Measurements from ENCODE around the gene YJEFN3.

YJEFN3 gene

DNA sequence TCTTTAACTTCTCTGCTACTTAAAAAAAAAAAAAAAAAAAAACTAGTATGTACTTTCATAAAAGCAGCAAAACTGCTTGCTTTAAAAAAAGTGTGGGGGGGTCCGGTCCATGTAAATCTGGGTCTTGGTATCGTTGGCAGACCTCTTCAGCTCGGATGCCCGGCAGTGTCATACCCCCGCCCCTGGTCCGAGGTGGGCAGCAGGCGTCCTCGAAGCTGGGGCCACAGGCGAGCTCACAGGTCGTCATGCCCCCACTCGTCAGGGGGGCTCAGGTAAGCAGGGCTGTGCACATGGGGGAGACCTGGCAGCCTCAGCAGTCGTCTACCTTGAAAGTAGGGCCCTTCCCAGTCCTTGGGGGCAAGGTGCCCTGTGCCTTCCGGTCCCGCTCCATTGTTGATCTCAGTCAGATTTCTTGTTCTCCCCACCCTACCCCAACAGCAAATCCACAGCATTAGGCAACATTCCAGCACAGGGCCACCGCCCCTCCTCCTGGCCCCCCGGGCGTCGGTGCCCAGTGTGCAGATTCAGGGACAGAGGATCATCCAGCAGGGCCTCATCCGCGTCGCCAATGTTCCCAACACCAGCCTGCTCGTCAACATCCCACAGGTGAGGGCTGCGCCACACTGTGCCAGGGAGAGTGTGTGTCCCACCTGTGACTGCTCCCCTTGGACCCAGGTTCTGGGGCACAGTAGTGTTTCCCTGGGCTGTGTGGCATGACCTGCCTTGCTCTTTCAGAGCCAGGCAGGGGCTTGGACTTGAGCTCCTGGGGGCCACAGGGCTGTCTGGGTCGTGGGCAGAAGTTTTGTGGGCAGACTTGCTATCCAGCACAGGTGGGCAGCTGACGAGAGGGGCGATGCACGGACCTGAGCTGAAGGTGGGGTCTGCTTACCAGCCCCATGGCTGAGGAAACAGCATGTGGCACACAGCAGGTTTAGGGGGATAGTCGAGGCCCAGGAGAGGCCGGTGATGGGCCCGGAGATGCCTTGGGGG lies 32.8 kb upstream of the YJEFN3 start:
- FAIRE-seq (no peak), DNase-seq (ENCODE audit: insufficient read length, low spot score) (no peak)
- TF ChIP-seq POU2F2 (IDR thresholded peaks at IDR 0.05; ENCODE audit: low read depth, low read length) (no peak), POLR2AphosphoS5 (IDR thresholded peaks at IDR 0.05; ENCODE audit: low read depth, low read length) (no peak), TAF1 (IDR thresholded peaks at IDR 0.05; ENCODE audit: low read depth, low read length) (no peak), SPI1 (IDR thresholded peaks at IDR 0.05; ENCODE audit: low read depth, low read length) (no peak), PAX5 (IDR thresholded peaks at IDR 0.05; ENCODE audit: insufficient read depth, low read length, severe bottlenecking) (no peak), POLR2A (IDR thresholded peaks at IDR 0.05; ENCODE audit: low read depth, low read length) (no peak)

DNA sequence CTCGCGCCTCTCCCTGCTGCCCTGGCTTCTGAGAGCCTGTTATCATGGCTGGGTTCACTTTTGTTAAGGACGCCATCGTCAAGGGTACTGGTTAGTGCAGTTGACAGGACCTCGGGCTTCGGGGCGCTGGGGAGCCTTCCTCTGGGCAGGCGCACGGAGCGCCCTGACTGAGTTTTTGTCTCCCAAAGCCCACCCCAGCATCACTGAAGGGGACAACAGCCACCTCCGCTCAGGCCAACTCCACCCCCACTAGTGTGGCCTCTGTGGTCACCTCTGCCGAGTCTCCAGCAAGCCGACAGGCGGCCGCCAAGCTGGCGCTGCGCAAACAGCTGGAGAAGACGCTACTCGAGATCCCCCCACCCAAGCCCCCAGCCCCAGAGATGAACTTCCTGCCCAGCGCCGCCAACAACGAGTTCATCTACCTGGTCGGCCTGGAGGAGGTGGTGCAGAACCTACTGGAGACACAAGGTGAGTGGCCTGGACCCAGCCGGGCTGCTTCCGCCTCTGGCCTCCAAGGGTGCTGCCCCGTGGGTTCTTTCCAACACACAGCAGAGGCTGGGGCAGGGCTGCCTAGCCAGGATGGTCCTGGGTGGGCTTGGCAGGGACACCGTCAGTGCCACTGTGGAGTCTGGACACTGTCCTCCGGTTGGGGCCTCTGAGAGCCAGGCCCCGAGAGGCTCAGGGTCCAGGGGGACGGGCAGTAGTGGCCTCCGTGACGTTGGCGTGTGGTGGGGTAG lies 30.3 kb upstream of the YJEFN3 start:
- TF ChIP-seq POU2F2 (IDR thresholded peaks at IDR 0.05; ENCODE audit: low read depth, low read length) (no peak), SPI1 (IDR thresholded peaks at IDR 0.05; ENCODE audit: low read depth, low read length) (no peak), POLR2AphosphoS5 (IDR thresholded peaks at IDR 0.05; ENCODE audit: low read depth, low read length) (no peak), PAX5 (IDR thresholded peaks at IDR 0.05; ENCODE audit: insufficient read depth, low read length, severe bottlenecking) (no peak), POLR2A (IDR thresholded peaks at IDR 0.05; ENCODE audit: low read depth, low read length) (no peak)
- no peak for DNase-seq (ENCODE audit: insufficient read length, low spot score)

DNA sequence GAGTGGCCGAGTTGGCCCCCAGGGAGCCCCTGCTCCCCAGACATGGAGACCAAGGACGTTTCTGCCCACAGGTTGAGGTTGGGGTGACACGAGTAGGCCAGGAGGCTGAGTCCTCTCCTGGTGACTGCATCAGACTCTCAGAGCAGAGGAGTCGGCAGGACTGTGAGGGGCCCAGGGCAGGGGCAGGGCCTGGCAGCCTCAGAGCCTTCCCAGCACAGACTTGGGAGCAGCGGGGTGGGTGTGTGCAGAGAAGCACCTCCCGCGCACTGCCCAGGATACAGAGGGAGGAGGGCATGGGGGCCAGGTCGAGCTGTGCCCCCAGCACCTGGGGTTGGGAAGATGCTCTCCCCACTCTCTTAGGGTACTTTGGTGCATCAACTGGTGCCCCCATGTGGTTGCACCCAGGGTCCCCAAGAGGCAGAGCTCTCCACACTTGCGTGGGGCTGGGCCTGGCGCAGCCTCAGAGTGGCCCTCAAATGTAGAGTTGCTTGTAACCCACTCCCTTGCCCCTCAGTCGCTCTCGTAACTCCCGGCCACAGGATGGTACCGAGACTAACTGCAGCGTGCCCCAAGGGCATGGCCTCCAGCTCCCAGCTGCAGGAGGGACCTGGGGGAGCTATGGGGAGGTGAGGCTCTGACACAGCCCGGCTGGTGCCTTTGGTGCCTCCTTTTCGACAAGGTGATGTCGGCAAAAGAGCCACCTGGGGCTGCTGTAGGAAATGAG lies 29.3 kb upstream of the YJEFN3 start:
- TF ChIP-seq TAF1 (IDR thresholded peaks at IDR 0.05; ENCODE audit: low read depth, low read length) (no peak), SPI1 (IDR thresholded peaks at IDR 0.05; ENCODE audit: low read depth, low read length) (no peak), POLR2AphosphoS5 (IDR thresholded peaks at IDR 0.05; ENCODE audit: low read depth, low read length) (no peak)
- FAIRE-seq (no peak), DNase-seq (ENCODE audit: insufficient read length, low spot score) (no peak)

More for the DNA sequence above, 30.3 kb upstream of the YJEFN3 start:
- no peak for FAIRE-seq

DNA sequence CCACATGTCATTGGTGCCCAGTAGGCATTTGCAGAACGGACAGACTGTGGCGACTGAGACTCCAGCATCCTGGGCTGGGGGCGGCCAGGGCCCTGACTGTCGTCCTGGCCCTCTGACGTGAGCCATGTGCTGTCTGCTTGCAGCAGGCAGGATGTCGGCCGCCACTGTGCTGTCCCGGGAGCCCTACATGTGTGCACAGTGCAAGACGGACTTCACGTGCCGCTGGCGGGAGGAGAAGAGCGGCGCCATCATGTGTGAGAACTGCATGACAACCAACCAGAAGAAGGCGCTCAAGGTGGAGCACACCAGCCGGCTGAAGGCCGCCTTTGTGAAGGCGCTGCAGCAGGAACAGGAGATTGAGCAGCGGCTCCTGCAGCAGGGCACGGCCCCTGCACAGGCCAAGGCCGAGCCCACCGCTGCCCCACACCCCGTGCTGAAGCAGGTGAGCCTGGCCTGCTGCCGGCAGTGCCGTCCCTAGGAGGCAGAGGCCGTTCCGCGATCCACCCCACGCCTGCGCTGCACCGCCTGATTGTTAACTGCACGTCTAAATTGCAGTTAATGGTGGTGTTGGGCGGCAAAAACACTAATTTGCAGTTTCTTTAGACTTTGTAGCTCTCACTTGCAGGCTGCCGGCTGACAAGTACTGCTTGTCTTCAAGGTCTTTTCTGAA lies 27.6 kb upstream of the YJEFN3 start:
- no peak for TF ChIP-seq SPI1 (IDR thresholded peaks at IDR 0.05; ENCODE audit: low read depth, low read length)
- no peak for TF ChIP-seq POLR2A (IDR thresholded peaks at IDR 0.05; ENCODE audit: low read depth, low read length)
- no peak for TF ChIP-seq TAF1 (IDR thresholded peaks at IDR 0.05; ENCODE audit: low read depth, low read length)
- TF ChIP-seq POLR2AphosphoS5 (IDR thresholded peaks at IDR 0.05; ENCODE audit: low read depth, low read length), result no peak
- no peak for TF ChIP-seq PAX5 (IDR thresholded peaks at IDR 0.05; ENCODE audit: insufficient read depth, low read length, severe bottlenecking)
- TF ChIP-seq POU2F2 (IDR thresholded peaks at IDR 0.05; ENCODE audit: low read depth, low read length), result no peak
- no peak for FAIRE-seq
- no peak for DNase-seq (ENCODE audit: insufficient read length, low spot score)

DNA sequence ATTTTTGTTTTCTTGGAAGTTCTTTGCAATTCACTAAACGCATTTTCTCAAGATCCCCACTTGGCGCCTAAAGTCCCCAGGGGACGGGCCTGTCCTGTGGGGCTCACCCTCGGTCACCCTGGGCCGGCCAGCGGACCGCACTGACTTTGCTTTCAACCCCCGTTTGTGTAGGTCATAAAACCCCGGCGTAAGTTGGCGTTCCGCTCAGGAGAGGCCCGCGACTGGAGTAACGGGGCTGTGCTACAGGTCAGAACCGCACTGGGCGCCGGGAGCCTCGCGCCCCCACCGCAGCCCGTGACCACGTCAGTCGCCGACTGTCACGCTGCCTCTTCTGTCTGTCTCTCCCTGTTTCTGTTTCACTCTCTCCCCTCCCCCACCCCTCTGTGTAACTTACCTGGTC lies 26.9 kb upstream of the YJEFN3 start:
- DNase-seq (ENCODE audit: insufficient read length, low spot score) (no peak), FAIRE-seq (no peak)
- TF ChIP-seq TAF1 (IDR thresholded peaks at IDR 0.05; ENCODE audit: low read depth, low read length) (no peak), SPI1 (IDR thresholded peaks at IDR 0.05; ENCODE audit: low read depth, low read length) (no peak), POLR2A (IDR thresholded peaks at IDR 0.05; ENCODE audit: low read depth, low read length) (no peak), PAX5 (IDR thresholded peaks at IDR 0.05; ENCODE audit: insufficient read depth, low read length, severe bottlenecking) (no peak)

DNA sequence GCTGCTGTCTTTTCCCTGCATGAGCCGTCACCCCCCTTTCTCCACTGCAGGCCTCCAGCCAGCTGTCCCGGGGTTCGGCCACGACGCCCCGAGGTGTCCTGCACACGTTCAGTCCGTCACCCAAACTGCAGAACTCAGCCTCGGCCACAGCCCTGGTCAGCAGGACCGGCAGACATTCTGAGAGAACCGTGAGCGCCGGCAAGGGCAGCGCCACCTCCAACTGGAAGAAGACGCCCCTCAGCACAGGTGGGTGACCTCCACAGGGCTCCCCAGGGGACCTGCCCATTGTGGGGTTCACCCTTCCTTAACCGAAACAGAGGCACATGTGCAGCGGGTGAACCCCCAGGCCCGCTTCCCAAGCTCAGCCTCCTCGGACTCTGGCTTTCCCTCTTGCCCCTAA lies 26.4 kb upstream of the YJEFN3 start:
- TF ChIP-seq POLR2A (IDR thresholded peaks at IDR 0.05; ENCODE audit: low read depth, low read length), result no peak
- TF ChIP-seq POLR2AphosphoS5 (IDR thresholded peaks at IDR 0.05; ENCODE audit: low read depth, low read length), result no peak
- FAIRE-seq (no peak), DNase-seq (ENCODE audit: insufficient read length, low spot score) (no peak)

DNA sequence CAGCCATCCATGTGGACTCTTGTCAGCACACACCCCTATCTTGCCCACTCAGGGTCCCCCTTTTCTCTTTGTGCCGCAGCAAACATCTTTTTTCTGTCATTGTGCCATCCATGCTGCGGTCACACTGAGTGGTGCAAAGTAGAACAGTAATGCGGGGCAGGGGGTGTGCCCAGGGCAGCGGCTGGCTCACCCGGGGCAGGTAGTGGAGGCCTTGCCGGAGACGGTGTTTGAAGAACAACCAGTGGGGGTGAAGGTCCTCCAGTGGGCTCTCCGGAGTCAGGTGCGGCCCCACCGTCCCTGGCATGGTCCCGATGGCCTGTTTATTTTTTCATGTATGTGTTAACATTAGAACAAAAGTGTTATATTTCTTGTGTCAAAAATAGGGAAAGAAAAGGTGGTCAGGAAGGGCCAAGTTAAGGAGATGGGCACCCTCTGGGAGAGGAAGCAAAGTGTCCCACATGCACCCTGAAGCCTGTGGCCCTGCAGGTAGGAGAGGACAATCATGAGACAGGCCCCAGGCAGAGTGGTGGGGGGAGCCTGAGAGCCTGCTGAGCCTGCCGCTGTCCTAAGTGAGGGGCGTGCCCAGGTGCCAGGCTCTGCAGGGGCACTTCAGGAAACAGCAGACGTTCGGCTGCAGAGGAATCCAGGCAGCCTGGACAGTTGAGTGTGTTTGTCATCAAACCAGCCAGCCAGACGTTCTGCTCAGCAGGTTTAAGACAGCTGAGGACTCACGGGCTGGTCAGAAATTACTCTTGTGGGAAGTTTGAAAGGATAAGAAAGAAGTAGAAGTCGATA lies 25.7 kb upstream of the YJEFN3 start:
- DNase-seq (ENCODE audit: insufficient read length, low spot score) (no peak), FAIRE-seq (no peak)
- TF ChIP-seq POLR2AphosphoS5 (IDR thresholded peaks at IDR 0.05; ENCODE audit: low read depth, low read length) (no peak), POLR2A (IDR thresholded peaks at IDR 0.05; ENCODE audit: low read depth, low read length) (no peak), SPI1 (IDR thresholded peaks at IDR 0.05; ENCODE audit: low read depth, low read length) (no peak), POU2F2 (IDR thresholded peaks at IDR 0.05; ENCODE audit: low read depth, low read length) (no peak), TAF1 (IDR thresholded peaks at IDR 0.05; ENCODE audit: low read depth, low read length) (no peak), PAX5 (IDR thresholded peaks at IDR 0.05; ENCODE audit: insufficient read depth, low read length, severe bottlenecking) (no peak)

DNA sequence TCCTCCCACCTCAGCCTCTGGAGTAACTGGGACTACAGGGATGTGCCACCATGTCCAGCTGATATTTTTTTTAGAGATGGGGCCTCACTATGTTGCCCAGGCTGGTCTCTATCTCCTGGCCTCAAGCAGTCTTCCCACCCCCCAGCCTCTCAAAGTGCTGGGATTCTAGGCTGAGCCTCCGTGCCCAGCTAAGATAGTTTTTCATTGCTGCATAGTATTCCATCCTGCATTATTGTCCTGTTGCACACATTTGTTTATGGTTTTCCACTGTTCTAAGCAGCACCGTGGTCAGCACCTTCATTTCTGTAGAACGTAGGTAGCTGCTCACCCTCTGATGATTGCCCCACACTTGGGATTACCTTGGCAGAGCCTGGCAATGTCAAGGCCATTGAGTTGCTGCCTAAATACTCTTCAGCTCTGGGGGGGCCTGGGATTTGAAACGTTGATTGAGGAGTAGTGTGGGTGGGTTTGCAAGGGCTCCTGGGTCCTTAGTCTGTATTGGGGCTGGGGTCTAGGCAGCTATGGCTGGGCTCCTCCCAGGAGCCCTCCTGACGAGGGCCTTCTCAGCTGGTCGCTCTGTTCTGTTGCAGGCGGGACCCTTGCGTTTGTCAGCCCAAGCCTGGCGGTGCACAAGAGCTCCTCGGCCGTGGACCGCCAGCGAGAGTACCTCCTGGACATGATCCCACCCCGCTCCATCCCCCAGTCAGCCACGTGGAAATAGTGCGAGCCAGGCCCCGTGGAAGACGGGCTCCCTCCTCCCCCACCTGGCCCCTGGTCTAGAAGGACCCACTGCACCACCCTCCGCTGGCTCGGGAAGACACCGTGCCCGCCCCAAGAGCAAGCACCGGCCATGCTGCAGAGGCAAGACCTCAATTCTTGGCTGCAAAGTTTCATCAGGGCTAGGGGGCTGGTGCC lies 23.7 kb upstream of the YJEFN3 start:
- DNase-seq (ENCODE audit: insufficient read length, low spot score), result no peak
- no peak for FAIRE-seq
- no peak for TF ChIP-seq TAF1 (IDR thresholded peaks at IDR 0.05; ENCODE audit: low read depth, low read length)
- no peak for TF ChIP-seq POU2F2 (IDR thresholded peaks at IDR 0.05; ENCODE audit: low read depth, low read length)
- no peak for TF ChIP-seq PAX5 (IDR thresholded peaks at IDR 0.05; ENCODE audit: insufficient read depth, low read length, severe bottlenecking)
- no peak for TF ChIP-seq SPI1 (IDR thresholded peaks at IDR 0.05; ENCODE audit: low read depth, low read length)
- TF ChIP-seq POLR2A (IDR thresholded peaks at IDR 0.05; ENCODE audit: low read depth, low read length), result no peak
- TF ChIP-seq POLR2AphosphoS5 (IDR thresholded peaks at IDR 0.05; ENCODE audit: low read depth, low read length), result no peak

Measured in GM12891 (cell line).